ENCODE data around the gene RRAS2.
"Not testable (repeated sequence)": the region's sequence is repeated elsewhere in the genome, so short reads cannot be mapped to it uniquely, and the experiment has no call there.

Gene RRAS2

GRCh38 chr11:14310679-14311078 is 48.3 kb downstream of the RRAS2 start:
- DNase-seq (ENCODE audit: extremely low spot score, insufficient read length, low read depth) = no peak
- FAIRE-seq = peak; percentile 64

- DNase-seq (ENCODE audit: extremely low spot score, insufficient read length, low read depth) = no peak
- FAIRE-seq = peak; percentile 45
Measured at GRCh38 chr11:14309425-14310192, 49.4 kb downstream of the RRAS2 start.

GRCh38 chr11:14308897-14309387 is 50.0 kb downstream of the RRAS2 start:
- peak; percentile 71 for FAIRE-seq
- no peak for DNase-seq (ENCODE audit: extremely low spot score, insufficient read length, low read depth)

- FAIRE-seq (peak; percentile 21), DNase-seq (ENCODE audit: extremely low spot score, insufficient read length, low read depth) (no peak)
Measured at GRCh38 chr11:14308114-14308896, 50.7 kb downstream of the RRAS2 start.

GRCh38 chr11:14306481-14306880 is 52.5 kb downstream of the RRAS2 start:
- FAIRE-seq (no peak), DNase-seq (ENCODE audit: extremely low spot score, insufficient read length, low read depth) (no peak)

- no peak for DNase-seq (ENCODE audit: extremely low spot score, insufficient read length, low read depth)
- FAIRE-seq = no peak
Measured at GRCh38 chr11:14305649-14306048, 53.3 kb downstream of the RRAS2 start.

GRCh38 chr11:14304601-14305000 is 54.4 kb downstream of the RRAS2 start:
- FAIRE-seq = no peak

GRCh38 chr11:14300661-14301304 is 58.2 kb downstream of the RRAS2 start:
- DNase-seq (ENCODE audit: extremely low spot score, insufficient read length, low read depth) (no peak), FAIRE-seq (peak; percentile 76)

More at GRCh38 chr11:14304601-14305000, 54.4 kb downstream of the RRAS2 start:
- no peak for DNase-seq (ENCODE audit: extremely low spot score, insufficient read length, low read depth)

GRCh38 chr11:14299921-14300320 is 59.1 kb downstream of the RRAS2 start:
- FAIRE-seq (no peak), DNase-seq (ENCODE audit: extremely low spot score, insufficient read length, low read depth) (no peak)

GRCh38 chr11:14290422-14290821 is 68.6 kb downstream of the RRAS2 start:
- DNase-seq (ENCODE audit: extremely low spot score, insufficient read length, low read depth) (no peak), FAIRE-seq (no peak)

GRCh38 chr11:14288189-14288935 is 70.6 kb downstream of the RRAS2 start:
- DNase-seq (ENCODE audit: extremely low spot score, insufficient read length, low read depth) = no peak
- no peak for FAIRE-seq

GRCh38 chr11:14278869-14279268 is 80.1 kb downstream of the RRAS2 start:
- DNase-seq (ENCODE audit: extremely low spot score, insufficient read length, low read depth); FAIRE-seq: not testable (repeated sequence)

GRCh38 chr11:14275076-14275475 is 83.9 kb downstream of the RRAS2 start:
- no peak for FAIRE-seq
- DNase-seq (ENCODE audit: extremely low spot score, insufficient read length, low read depth) = no peak

- no peak for FAIRE-seq
Measured at GRCh38 chr11:14273895-14274294, 85.1 kb downstream of the RRAS2 start.

GRCh38 chr11:14270690-14271542 is 88.1 kb downstream of the RRAS2 start:
- peak; percentile 39 for DNase-seq (ENCODE audit: extremely low spot score, insufficient read length, low read depth)
- peak; percentile 54 for FAIRE-seq

More at GRCh38 chr11:14273895-14274294, 85.1 kb downstream of the RRAS2 start:
- DNase-seq (ENCODE audit: extremely low spot score, insufficient read length, low read depth) = no peak

GRCh38 chr11:14269692-14270573 is 89.0 kb downstream of the RRAS2 start:
- DNase-seq (ENCODE audit: extremely low spot score, insufficient read length, low read depth) (no peak), FAIRE-seq (peak; percentile 36)

GRCh38 chr11:14267861-14268635 is 90.9 kb downstream of the RRAS2 start:
- no peak for FAIRE-seq

More at GRCh38 chr11:14267861-14268635, 90.9 kb downstream of the RRAS2 start:
- DNase-seq (ENCODE audit: extremely low spot score, insufficient read length, low read depth) = no peak

All from GM18507 (cell line).